ENCODE data around the gene RHCE. TPM values are rescaled to one million over a fixed set of nuclear protein-coding genes. Genes with fewer than 3 reads are reported as not detected.
A peak's percentile ranks its signal among the peaks of the same experiment; 100 is the strongest.

The RHCE gene
- total and polyA plus RNA-seq, 9 of the 15 experiments (the other 6 are each of a cell fraction or from before 2014, with no cell fraction given) = 5.4 to 31.5 (median 12.6) TPM

DNA sequence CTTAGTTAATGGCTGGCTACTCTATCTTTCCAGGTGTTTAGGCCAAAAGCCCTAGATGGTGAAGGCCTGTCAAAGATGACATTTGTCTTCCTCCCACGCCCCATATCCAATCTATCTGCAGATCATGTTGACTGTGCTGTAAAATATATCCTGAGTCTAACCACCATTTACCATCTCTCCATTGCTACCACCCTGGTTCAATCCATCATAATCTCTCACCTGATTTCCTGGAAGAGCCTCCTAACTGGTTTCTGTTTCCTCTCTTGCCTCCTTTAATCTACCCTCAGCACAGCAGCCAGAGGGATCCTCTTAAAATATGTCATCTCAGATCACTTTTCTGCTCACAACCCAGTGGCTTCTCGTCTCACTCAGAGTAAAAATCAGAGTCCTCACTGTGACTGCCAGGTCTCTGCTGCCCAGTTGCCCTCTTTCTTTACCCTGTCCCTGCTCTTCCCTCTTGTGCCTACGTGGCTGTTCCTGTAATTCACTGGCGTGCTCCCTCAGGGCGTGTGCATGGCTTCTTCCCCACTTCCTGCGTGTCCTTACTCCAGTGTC is 64.7 kb downstream of the RHCE start (continued):
- TF ChIP-seq, protein P1, sequence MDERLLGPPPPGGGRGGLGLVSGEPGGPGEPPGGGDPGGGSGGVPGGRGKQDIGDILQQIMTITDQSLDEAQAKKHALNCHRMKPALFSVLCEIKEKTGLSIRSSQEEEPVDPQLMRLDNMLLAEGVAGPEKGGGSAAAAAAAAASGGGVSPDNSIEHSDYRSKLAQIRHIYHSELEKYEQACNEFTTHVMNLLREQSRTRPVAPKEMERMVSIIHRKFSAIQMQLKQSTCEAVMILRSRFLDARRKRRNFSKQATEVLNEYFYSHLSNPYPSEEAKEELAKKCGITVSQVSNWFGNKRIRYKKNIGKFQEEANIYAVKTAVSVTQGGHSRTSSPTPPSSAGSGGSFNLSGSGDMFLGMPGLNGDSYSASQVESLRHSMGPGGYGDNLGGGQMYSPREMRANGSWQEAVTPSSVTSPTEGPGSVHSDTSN (CRISPR knock-in tag; IDR thresholded peaks at IDR 0.05; ENCODE audit: low read depth) = no peak
- TF ChIP-seq, protein P1 (tag; conservative IDR thresholded peaks at IDR 0.05; ENCODE audit: low read depth) = peak; percentile 89
- TF ChIP-seq PRMT5 (CRISPR knock-in tag; IDR thresholded peaks at IDR 0.05) (no peak), ASH1L (IDR thresholded peaks at IDR 0.05; ENCODE audit: borderline replicate concordance, low read depth, partially characterized antibody) (no peak), MAFK (IDR thresholded peaks at IDR 0.05; ENCODE audit: low read length) (no peak)

DNA sequence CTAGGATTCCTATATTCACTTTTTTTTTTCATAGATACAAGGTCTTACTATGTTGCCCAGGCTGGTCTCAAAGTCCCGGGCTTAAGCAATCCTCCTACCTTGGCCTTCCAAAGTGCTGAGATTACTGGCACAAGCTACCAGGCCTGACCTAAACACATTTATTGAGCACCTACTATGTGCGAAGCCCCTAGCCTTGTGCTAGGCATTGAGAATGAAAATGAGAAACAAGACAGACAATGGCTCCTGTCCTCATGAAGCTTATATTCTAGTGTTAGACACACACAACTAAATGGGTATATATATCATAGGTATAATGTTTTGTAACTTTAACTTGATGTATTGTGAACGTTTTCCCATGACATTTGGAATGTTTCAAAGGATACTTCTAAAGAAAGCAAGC is 71.0 kb downstream of the RHCE start:
- in situ Hi-C loops (cut with MboI) (loop anchor here (5.0 kb wide), 1 partner anchor 92 kb away; no protein-coding TSS in a partner anchor), intact Hi-C loops (cut with micrococcal nuclease) (no loop called here)
- H3K4me2 ChIP-seq (ENCODE audit: insufficient read depth, low read length) = no peak overlapping the region
- ATAC-seq = no peak
- peaks cover 12% of the 10 kb centered on the region; the same call in 1 of the 3 replicates for H3K79me2 ChIP-seq (ENCODE audit: control insufficient read depth, insufficient read depth, low read length)
- H3K36me3 ChIP-seq (ENCODE audit: control insufficient read depth, insufficient read depth, low read length) = peaks cover 73% of the 10 kb centered on the region
- H3K4me1 ChIP-seq (replicated peaks in 1 of 2; ENCODE audit: control insufficient read depth in 2 of 2, insufficient read depth in 2 of 2, low read length in 2 of 2) = no peaks in the 10 kb centered on the region
- H3K9me3 ChIP-seq (replicated peaks; ENCODE audit: control insufficient read depth, insufficient read depth, low read depth, low read length) = peaks cover 2% of the 10 kb centered on the region; the same call in 1 of the 2 replicates
- no peak overlapping the region for H3K9ac ChIP-seq (ENCODE audit: insufficient read depth in 1 of 2, low read depth in 2 of 2, low read length in 2 of 2)
- no peaks in the 10 kb centered on the region for H3K9me1 ChIP-seq (ENCODE audit: control insufficient read depth, insufficient read depth, low read length)
- CTCF ChIA-PET (ENCODE audit: low intra/inter-chr PET ratio) = no interaction called here
- BruUV-seq (replicated peaks) = no TSS peak
- POLR2A ChIA-PET = interaction anchor here (1.0 to 1.4 kb wide), 2 partner anchors 8 to 9 kb away, joined by 3 read pairs; no protein-coding TSS in a partner anchor
- H3K27me3 ChIP-seq (ENCODE audit: control insufficient read depth in 2 of 2, insufficient read depth in 2 of 2, low read length in 2 of 2) = no peaks in the 10 kb centered on the region
- no peak overlapping the region for H2AFZ ChIP-seq (ENCODE audit: low read depth, low read length)
- 91% methylated on average over 3 of the region's 3 CpGs for WGBS (ENCODE audit: insufficient coverage, low coverage, missing lambda C conversion rate)
- no peak overlapping the region for H3K4me3 ChIP-seq
- no peak overlapping the region for H3K27ac ChIP-seq (ENCODE audit: extremely low read depth, low read depth, low read length)
- FAIRE-seq = no peak
- DNase-seq (ENCODE audit: extremely low read depth in 1 of 4, low spot score in 3 of 4) = no peak
- no peaks in the 10 kb centered on the region for H4K20me1 ChIP-seq (replicated peaks; ENCODE audit: control insufficient read depth, insufficient read depth, low read length)
- peak; percentile 79 for TF ChIP-seq ZNF316 (IDR thresholded peaks at IDR 0.05)
- TF ChIP-seq SP1 (CRISPR knock-in tag; IDR thresholded peaks at IDR 0.05) = no peak
- peak in 1 of 2 experiments; percentile 42; a peak in 1 of 4 replicates for TF ChIP-seq TRIM24 (IDR thresholded peaks at IDR 0.05)

Measured in K562 (cell line).